ENCODE measurements around the gene CIDEB. TPM values are rescaled to one million over a fixed set of nuclear protein-coding genes. Genes with fewer than 3 reads are reported as not detected.

Gene CIDEB
- total and polyA plus RNA-seq, 9 donors = 8.9 to 21.1 (median 14.8) TPM

DNA sequence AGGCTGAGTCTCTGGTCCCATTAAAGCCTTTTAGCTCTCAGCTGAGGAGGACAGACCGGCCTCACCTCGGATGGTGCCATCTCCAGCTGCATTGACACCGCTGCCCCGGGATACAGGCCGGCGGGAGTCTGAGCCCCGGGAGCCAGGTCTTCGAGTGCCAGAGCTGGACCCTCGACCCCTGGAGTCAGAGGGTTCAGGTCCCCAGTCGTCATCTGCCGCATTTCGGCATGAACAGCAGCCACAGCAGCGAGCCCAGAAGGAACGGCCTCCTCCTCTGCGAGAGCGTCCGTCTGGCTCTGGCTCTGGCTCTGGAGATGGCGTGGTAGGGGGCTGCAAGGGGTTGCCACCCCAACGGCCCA is 45.8 kb downstream of the CIDEB start:
- 89% methylated on average over 19 of the region's 19 CpGs for WGBS (ENCODE audit: insufficient coverage)
- peaks cover 13% of the 10 kb centered on the region for H3K36me3 ChIP-seq (ENCODE audit: control insufficient read depth, insufficient read depth, low read length)

DNA sequence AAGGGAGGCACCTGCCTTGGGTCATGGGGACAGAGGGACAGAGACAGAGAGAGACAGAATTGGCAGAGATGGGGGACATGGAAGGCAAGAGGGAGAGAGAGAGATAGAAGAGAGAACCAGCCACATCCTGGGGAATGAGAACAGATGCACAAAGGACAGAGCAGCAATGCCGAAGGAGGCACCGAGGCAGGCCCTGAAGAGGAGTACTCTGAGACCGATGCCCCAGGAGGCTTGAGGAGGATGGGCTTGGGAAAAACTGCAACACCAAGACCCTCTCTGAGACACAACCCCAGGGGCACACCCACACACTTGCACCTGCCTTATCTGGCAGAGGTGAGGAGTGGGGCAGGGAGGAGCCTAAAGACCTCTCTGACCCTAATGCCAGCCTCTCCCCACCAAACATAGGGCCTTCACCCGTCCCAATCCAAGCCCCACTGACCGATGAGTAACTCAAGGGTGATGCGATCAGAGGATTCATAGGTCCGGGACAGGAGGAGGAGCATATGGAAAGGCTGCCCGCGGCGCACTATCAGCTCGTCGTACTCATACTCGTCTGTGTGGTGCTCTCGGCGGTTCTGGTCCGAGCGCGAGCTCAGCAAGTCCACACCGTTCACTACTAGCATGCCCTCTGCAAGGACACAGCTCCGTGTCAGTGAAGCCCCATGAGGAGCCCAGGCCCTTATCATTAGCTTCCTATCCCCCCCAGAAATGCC is 46.4 kb downstream of the CIDEB start:
- peaks cover 8% of the 10 kb centered on the region for H3K36me3 ChIP-seq (ENCODE audit: control insufficient read depth, insufficient read depth, low read length)
- H3K4me3 ChIP-seq (ENCODE audit: low read length) = no peak overlapping the region
- WGBS (ENCODE audit: insufficient coverage) = 86% methylated on average over 18 of the region's 20 CpGs
- no peak for DNase-seq
- H3K4me1 ChIP-seq (ENCODE audit: control insufficient read depth, insufficient read depth, low read length) = peaks cover 5% of the 10 kb centered on the region
- no peaks in the 10 kb centered on the region for H3K9me3 ChIP-seq (replicated peaks; ENCODE audit: control insufficient read depth, low read depth, low read length)
- no peak overlapping the region for H3K27ac ChIP-seq (ENCODE audit: low read length)
- H3K27me3 ChIP-seq (ENCODE audit: control insufficient read depth, insufficient read depth, low read length) = no peaks in the 10 kb centered on the region

More for the DNA sequence above, 45.8 kb downstream of the CIDEB start:
- Histone ChIP-seq H3K4me1 (ENCODE audit: control insufficient read depth, insufficient read depth, low read length) (peaks cover 5% of the 10 kb centered on the region), H3K9me3 (replicated peaks; ENCODE audit: control insufficient read depth, low read depth, low read length) (no peaks in the 10 kb centered on the region), H3K27ac (ENCODE audit: low read length) (no peak overlapping the region), H3K27me3 (ENCODE audit: control insufficient read depth, insufficient read depth, low read length) (no peaks in the 10 kb centered on the region), H3K4me3 (ENCODE audit: low read length) (no peak overlapping the region)
- no peak for DNase-seq

DNA sequence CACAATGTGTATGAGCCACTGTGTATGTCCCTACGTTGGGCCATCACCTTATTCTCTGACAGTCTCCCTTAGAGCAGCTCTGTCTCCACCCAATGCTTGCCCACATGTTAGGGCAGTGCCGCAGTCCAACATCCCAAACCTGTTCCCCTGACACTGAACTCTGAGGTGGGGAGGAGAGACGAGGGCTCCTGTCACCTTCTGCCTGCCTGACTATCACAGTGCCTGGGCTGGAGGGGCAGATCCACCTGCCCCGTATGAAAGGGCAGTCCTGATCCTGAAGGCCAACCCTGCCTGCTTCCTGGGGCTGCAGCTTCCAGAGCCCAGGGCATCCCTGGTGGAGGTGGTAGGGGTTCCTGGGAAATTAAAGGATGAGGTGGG is 47.0 kb downstream of the CIDEB start:
- no peak for DNase-seq
- H3K4me3 ChIP-seq (ENCODE audit: low read length) = no peak overlapping the region
- H3K36me3 ChIP-seq (ENCODE audit: control insufficient read depth, insufficient read depth, low read length) = peaks cover 3% of the 10 kb centered on the region
- no peaks in the 10 kb centered on the region for H3K9me3 ChIP-seq (replicated peaks; ENCODE audit: control insufficient read depth, low read depth, low read length)
- H3K27me3 ChIP-seq (ENCODE audit: control insufficient read depth, insufficient read depth, low read length) = no peaks in the 10 kb centered on the region
- no peak overlapping the region for H3K27ac ChIP-seq (ENCODE audit: low read length)
- no CpG with 5 or more reads among the region's 4 CpGs for WGBS (ENCODE audit: insufficient coverage)
- peaks cover 5% of the 10 kb centered on the region for H3K4me1 ChIP-seq (ENCODE audit: control insufficient read depth, insufficient read depth, low read length)

DNA sequence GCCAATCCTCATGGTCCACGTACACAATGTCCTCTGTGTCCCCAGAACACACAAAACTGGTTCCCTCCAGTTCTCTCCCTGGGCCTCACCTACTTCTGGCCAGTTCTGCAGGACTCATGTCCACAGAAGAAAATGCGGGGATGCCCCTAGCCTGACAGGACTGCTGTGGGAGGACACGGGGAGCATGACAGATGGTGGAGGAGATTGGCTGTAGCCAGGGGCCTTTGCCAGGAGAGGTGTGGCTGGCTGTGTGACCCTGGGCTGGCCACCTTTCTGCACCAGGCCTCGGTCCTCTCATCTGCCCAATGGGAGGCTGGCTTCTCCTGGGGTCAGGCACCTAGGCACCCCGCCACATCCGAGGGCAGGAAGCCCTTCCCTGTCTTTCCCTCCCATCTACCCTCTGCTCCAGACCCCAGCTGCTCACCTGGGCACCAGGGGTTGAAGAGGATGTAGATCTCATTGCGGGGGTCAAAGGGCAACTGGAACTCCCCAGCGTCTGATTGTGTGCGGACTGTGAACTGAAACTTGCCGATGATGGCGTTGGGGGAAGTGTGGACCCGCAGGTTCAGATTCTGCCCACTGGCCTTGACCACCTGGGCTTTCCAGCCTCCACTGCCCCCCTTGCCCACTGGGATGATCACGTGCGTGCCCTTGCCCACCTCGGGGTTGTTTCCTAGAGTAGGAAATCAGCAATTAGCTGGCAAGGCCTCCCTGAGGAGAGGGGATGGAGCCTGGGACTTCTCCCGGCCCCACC is 47.6 kb downstream of the CIDEB start:
- 62% methylated on average over 5 of the region's 16 CpGs for WGBS (ENCODE audit: insufficient coverage)
- Histone ChIP-seq H3K9me3 (replicated peaks; ENCODE audit: control insufficient read depth, low read depth, low read length) (no peaks in the 10 kb centered on the region), H3K4me1 (ENCODE audit: control insufficient read depth, insufficient read depth, low read length) (peaks cover 5% of the 10 kb centered on the region), H3K27ac (ENCODE audit: low read length) (no peak overlapping the region), H3K4me3 (ENCODE audit: low read length) (no peak overlapping the region), H3K36me3 (ENCODE audit: control insufficient read depth, insufficient read depth, low read length) (peaks cover 3% of the 10 kb centered on the region), H3K27me3 (ENCODE audit: control insufficient read depth, insufficient read depth, low read length) (no peaks in the 10 kb centered on the region)
- DNase-seq = no peak

DNA sequence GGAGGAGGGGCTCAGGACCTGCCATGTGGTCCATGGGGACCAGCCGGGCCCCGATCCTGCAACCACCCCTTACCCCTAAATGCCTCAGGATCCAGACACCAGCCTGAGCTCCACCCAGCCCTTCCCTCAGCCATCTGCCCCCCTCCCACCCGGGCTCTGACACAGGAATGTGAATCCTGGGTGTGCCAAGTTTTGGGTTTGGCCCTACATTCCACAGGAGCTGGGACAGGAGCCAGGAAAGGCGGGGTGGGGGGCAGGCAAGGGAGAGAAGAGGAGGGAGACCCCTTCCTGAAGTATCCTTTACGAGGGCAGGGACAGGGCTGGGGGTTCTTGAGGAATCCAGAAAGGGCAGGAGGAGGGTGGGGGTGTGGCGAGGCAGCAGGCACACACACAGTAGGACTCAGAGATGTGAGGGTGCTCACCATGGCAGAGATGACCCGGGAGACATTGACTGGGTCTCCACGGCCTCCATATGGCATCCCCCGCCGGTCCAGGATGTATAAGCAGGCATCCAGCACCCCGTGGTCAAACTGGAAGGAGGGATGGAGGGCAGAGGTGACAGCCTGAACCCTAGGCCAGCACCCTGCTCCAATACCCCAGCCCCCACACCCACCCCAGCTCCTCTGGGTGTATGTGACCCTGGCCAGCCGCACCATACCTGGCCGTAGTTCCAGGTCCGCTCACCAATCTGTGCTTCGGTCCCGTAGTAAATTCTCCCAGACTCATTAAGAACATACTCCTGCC is 48.3 kb downstream of the CIDEB start:
- H3K36me3 ChIP-seq (ENCODE audit: control insufficient read depth, insufficient read depth, low read length) = peaks cover 4% of the 10 kb centered on the region
- H3K27me3 ChIP-seq (ENCODE audit: control insufficient read depth, insufficient read depth, low read length) = no peaks in the 10 kb centered on the region
- peaks cover 5% of the 10 kb centered on the region for H3K4me1 ChIP-seq (ENCODE audit: control insufficient read depth, insufficient read depth, low read length)
- 74% methylated on average over 8 of the region's 16 CpGs for WGBS (ENCODE audit: insufficient coverage)
- peak; percentile 38 for DNase-seq
- no peak overlapping the region for H3K27ac ChIP-seq (ENCODE audit: low read length)
- no peak overlapping the region for H3K4me3 ChIP-seq (ENCODE audit: low read length)
- H3K9me3 ChIP-seq (replicated peaks; ENCODE audit: control insufficient read depth, low read depth, low read length) = no peaks in the 10 kb centered on the region

DNA sequence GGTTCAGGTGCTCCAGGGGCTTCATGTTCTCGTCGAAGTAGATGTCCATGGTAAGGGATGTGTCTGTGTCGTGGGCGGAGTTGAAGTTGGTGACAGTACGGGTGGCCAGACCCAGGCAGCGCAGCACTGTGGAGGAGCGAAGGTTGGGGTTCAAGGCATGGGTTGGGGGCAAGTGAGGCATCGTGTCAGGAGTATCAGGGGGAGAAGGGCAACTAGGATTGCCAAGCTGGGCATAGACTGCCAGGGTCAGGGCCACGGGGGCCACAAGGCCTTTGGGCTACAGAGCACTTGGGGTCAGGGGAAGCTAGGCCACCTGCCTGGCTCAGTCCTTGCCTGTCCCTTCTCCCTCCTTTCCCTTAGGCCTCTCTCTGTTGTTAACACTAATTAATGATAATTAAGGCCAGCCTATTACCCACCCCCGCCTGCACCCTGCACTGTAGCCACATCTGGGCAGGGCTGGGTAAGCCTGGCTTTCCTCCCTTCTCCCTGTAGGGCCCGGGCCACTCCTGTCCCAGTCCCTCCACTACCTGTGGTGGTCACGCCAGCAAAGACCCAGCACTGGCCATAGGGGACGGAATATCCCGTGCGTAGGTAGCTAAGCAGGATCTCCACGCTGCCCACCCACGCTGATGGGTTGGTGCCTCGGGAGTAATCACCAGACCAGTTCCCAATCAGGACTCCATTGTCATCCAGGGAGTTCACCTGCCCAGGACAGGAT is 49.1 kb downstream of the CIDEB start:
- H3K9me3 ChIP-seq (replicated peaks; ENCODE audit: control insufficient read depth, low read depth, low read length) = no peaks in the 10 kb centered on the region
- DNase-seq = no peak
- WGBS (ENCODE audit: insufficient coverage) = 88% methylated on average over 13 of the region's 18 CpGs
- peaks cover 5% of the 10 kb centered on the region for H3K4me1 ChIP-seq (ENCODE audit: control insufficient read depth, insufficient read depth, low read length)
- peaks cover 5% of the 10 kb centered on the region for H3K36me3 ChIP-seq (ENCODE audit: control insufficient read depth, insufficient read depth, low read length)
- no peak overlapping the region for H3K4me3 ChIP-seq (ENCODE audit: low read length)
- H3K27ac ChIP-seq (ENCODE audit: low read length) = no peak overlapping the region
- H3K27me3 ChIP-seq (ENCODE audit: control insufficient read depth, insufficient read depth, low read length) = no peaks in the 10 kb centered on the region

DNA sequence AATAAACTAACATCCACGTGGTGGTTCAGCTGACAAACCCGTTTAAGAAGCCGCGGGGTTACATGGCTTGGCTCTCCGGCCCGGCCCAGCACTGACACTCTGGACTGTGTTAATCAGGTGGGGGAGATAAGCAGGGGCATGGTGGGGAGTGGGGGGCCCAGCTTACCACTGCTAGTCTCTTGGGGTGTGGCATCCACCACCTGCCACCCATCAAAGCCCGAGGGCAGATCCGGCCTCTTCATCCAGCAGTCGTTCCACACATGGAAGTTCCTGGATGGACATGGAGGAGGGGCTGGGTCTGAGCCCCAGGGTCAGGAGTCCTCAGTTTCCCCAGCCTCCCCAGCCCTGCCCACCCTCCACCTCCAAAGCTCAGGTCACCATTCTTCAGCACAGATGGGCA is 49.7 kb downstream of the CIDEB start:
- Histone ChIP-seq H3K4me3 (ENCODE audit: low read length) (no peak overlapping the region), H3K4me1 (ENCODE audit: control insufficient read depth, insufficient read depth, low read length) (peaks cover 5% of the 10 kb centered on the region), H3K27me3 (ENCODE audit: control insufficient read depth, insufficient read depth, low read length) (no peaks in the 10 kb centered on the region), H3K27ac (ENCODE audit: low read length) (no peak overlapping the region), H3K36me3 (ENCODE audit: control insufficient read depth, insufficient read depth, low read length) (peaks cover 5% of the 10 kb centered on the region), H3K9me3 (replicated peaks; ENCODE audit: control insufficient read depth, low read depth, low read length) (no peaks in the 10 kb centered on the region)
- no peak for DNase-seq
- 80% methylated on average over 1 of the region's 9 CpGs for WGBS (ENCODE audit: insufficient coverage)

DNA sequence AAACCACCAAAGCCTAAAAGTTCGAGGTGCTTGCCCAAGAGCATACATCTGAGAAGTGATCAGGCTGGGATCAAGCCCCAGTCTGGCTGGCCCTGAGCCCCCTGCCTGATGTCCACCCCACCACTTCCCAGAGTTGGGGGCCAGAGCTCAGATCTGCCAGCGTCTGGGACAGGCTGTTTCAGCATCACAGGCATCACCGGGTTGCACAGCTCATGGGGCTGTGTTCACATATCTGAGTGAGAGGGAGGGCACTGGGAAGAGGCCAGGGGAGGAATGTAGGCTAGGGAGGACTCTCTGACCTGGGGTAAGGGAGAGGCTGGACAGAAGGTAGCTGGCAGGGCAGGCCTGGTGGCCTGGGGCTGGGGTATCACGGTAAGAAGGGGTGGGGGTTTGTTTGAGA is 50.8 kb downstream of the CIDEB start:
- no peaks in the 10 kb centered on the region for H3K9me3 ChIP-seq (replicated peaks; ENCODE audit: control insufficient read depth, low read depth, low read length)
- no peak overlapping the region for H3K27ac ChIP-seq (ENCODE audit: low read length)
- H3K36me3 ChIP-seq (ENCODE audit: control insufficient read depth, insufficient read depth, low read length) = peaks cover 5% of the 10 kb centered on the region
- peaks cover 5% of the 10 kb centered on the region for H3K4me1 ChIP-seq (ENCODE audit: control insufficient read depth, insufficient read depth, low read length)
- H3K4me3 ChIP-seq (ENCODE audit: low read length) = no peak overlapping the region
- 63% methylated on average over 4 of the region's 4 CpGs for WGBS (ENCODE audit: insufficient coverage)
- no peak for DNase-seq
- no peaks in the 10 kb centered on the region for H3K27me3 ChIP-seq (ENCODE audit: control insufficient read depth, insufficient read depth, low read length)

DNA sequence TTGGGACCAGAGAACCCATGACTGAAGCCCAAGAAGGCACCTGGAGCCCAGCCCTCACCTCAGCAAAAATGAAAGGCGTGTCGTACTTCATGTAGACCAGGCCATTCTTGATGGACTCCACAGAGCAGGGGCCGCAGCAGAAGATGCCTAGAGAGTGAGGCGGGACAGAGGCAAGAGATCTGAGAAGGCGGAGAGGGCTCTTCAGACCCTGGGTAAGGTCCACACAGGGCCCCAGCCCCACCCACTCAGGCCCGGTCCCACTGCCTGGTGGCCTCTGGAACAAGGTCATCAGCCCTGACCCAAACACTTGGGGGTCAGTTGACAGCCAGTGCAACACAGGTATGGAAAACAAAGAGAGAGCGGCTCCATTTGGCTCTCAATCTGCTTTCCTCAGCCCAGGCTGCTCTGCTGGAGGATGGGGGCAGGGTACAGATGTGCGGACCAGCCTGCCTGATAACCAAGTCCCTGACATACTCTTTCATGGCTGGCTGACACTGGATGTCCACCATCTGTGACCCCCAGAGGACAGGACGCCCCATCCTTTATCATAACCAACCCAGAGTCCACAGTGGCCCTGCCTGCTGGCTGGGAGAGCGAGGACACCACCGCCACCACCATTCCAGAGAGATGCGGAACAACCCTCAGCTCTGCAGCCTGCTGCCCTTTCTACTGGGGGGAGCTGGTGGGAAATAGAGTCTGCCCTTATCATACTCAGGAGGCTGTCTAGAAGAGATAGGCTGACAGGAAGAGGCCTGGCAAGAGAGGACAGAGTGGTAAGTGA is 51.7 kb downstream of the CIDEB start:
- Histone ChIP-seq H3K4me1 (ENCODE audit: control insufficient read depth, insufficient read depth, low read length) (peaks cover 5% of the 10 kb centered on the region), H3K27ac (ENCODE audit: low read length) (no peak overlapping the region)
- 82% methylated on average over 9 of the region's 12 CpGs for WGBS (ENCODE audit: insufficient coverage)

More for the DNA sequence above, 51.7 kb downstream of the CIDEB start:
- no peaks in the 10 kb centered on the region for H3K9me3 ChIP-seq (replicated peaks; ENCODE audit: control insufficient read depth, low read depth, low read length)
- no peak overlapping the region for H3K4me3 ChIP-seq (ENCODE audit: low read length)
- H3K36me3 ChIP-seq (ENCODE audit: control insufficient read depth, insufficient read depth, low read length) = peaks cover 5% of the 10 kb centered on the region
- no peaks in the 10 kb centered on the region for H3K27me3 ChIP-seq (ENCODE audit: control insufficient read depth, insufficient read depth, low read length)
- no peak for DNase-seq
